H1 (cell line): Measurements from ENCODE around the gene HMG20A.

Experiments used
- MAFK ChIP-seq: IDR thresholded peaks from 2 replicates; pipeline ENCODE4 v1.6.1; 2012; ENCODE audit warnings: low read depth, mild to moderate bottlenecking, improper control_type of control experiment, low read length
- POLR2AphosphoS5 ChIP-seq: IDR thresholded peaks from 2 replicates; pipeline ENCODE4 v1.6.1; 2011; ENCODE audit warnings: low read depth, low read length
- RXRA ChIP-seq: IDR thresholded peaks from 2 replicates; pipeline ENCODE4 v1.6.1; 2011; ENCODE audit warnings: low read depth, mild to moderate bottlenecking, low read length, moderate library complexity; ENCODE audit not compliant: insufficient read depth
- TF ChIP-seq, protein P1 (sequence below), 3 experiments: IDR thresholded peaks; 1 replicate in 2 of 3; 2 replicates in 1 of 3; pipeline versions ENCODE4 v1.5.1 to v1.6.1; 2011; ENCODE audit warnings: low read length in 3 of 3, mild to moderate bottlenecking in 3 of 3, inconsistent platforms in 2 of 3, low read depth in 1 of 3, moderate library complexity in 1 of 3; ENCODE audit not compliant: insufficient read depth in 1 of 3; ENCODE audit errors: control extremely low read depth in 1 of 3

DNA sequence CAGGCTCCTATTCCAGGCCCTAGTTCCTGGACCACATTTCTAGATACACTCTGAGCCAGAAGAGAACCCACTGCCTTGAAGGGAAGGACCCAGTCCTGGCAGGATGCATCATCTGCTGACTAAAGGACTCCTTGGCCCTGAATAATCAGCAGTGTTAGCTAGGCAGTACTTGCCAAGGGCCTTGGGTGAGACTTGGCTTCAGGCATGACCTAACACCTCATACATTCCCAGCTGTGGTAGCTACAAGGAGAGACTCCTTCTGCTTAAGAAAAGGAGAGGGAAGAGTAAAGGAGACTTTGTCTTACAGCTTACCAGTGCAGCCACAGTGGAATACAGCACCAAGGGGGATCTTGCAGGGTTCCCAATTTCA is 27.2 kb upstream of the HMG20A start:
- TF ChIP-seq, protein P1, sequence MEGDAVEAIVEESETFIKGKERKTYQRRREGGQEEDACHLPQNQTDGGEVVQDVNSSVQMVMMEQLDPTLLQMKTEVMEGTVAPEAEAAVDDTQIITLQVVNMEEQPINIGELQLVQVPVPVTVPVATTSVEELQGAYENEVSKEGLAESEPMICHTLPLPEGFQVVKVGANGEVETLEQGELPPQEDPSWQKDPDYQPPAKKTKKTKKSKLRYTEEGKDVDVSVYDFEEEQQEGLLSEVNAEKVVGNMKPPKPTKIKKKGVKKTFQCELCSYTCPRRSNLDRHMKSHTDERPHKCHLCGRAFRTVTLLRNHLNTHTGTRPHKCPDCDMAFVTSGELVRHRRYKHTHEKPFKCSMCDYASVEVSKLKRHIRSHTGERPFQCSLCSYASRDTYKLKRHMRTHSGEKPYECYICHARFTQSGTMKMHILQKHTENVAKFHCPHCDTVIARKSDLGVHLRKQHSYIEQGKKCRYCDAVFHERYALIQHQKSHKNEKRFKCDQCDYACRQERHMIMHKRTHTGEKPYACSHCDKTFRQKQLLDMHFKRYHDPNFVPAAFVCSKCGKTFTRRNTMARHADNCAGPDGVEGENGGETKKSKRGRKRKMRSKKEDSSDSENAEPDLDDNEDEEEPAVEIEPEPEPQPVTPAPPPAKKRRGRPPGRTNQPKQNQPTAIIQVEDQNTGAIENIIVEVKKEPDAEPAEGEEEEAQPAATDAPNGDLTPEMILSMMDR (IDR thresholded peaks at IDR 0.05; ENCODE audit: control extremely low read depth in 1 of 3, insufficient read depth in 1 of 3, low read depth in 1 of 3, low read length in 3 of 3): no peak
- TF ChIP-seq POLR2AphosphoS5 (no peak), MAFK (no peak), RXRA (no peak)
